ENCODE measurements around the gene ITGB5.
"Not testable (repeated sequence)": the region's sequence is repeated elsewhere in the genome, so short reads cannot be mapped to it uniquely, and the experiment has no call there.

Gene ITGB5

GRCh38 chr3:124788254-124788745, 98.9 kb downstream of the ITGB5 start:
- DNase-seq (ENCODE audit: low read depth) = no peak
- H3K4me3 ChIP-seq (ENCODE audit: low read length) = no peak overlapping the region
- TF ChIP-seq CTCF (IDR thresholded peaks at IDR 0.05; ENCODE audit: insufficient read depth, low read depth, low read length, missing control alignments) = no peak

GRCh38 chr3:124787476-124788195, 99.5 kb downstream of the ITGB5 start:
- DNase-seq (ENCODE audit: low read depth) = no peak
- TF ChIP-seq CTCF (IDR thresholded peaks at IDR 0.05; ENCODE audit: insufficient read depth, low read depth, low read length, missing control alignments) = no peak
- no peak overlapping the region for H3K4me3 ChIP-seq (ENCODE audit: low read length)

GRCh38 chr3:124786511-124787241, 100.5 kb downstream of the ITGB5 start:
- peak; percentile 44 for DNase-seq (ENCODE audit: low read depth)
- peak; percentile 37 for TF ChIP-seq CTCF (IDR thresholded peaks at IDR 0.05; ENCODE audit: insufficient read depth, low read depth, low read length, missing control alignments)
- H3K4me3 ChIP-seq (ENCODE audit: low read length) = no peak overlapping the region

DNA sequence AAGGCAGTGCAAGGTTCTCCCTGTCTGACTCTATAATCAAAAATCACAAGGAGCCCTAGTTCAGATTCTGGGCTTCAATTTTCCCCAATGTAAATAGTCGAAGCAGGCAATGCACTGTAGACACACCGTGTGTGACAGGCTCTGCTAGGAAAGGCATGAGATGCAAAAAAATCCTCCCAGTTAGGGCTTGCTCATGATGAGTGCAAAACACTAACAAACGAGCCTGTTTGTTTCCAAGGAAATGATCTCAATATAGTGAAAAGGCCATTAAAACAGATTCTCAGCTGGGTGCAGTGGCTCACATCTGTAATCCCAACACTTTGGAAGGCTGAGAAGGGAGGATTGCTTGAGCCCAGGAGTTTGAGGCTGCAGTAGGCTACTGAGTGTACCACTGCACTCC, 101.2 kb downstream of the ITGB5 start:
- TF ChIP-seq CTCF (IDR thresholded peaks at IDR 0.05; ENCODE audit: insufficient read depth, low read depth, low read length, missing control alignments) = no peak
- no peak overlapping the region for H3K4me3 ChIP-seq (ENCODE audit: low read length)
- no peak for DNase-seq (ENCODE audit: low read depth)

- no peak overlapping the region for H3K4me3 ChIP-seq (ENCODE audit: low read length)
- no peak for DNase-seq (ENCODE audit: low read depth)
- TF ChIP-seq CTCF (IDR thresholded peaks at IDR 0.05; ENCODE audit: insufficient read depth, low read depth, low read length, missing control alignments) = no peak
Measured at GRCh38 chr3:124784686-124785382, 102.3 kb downstream of the ITGB5 start.

DNA sequence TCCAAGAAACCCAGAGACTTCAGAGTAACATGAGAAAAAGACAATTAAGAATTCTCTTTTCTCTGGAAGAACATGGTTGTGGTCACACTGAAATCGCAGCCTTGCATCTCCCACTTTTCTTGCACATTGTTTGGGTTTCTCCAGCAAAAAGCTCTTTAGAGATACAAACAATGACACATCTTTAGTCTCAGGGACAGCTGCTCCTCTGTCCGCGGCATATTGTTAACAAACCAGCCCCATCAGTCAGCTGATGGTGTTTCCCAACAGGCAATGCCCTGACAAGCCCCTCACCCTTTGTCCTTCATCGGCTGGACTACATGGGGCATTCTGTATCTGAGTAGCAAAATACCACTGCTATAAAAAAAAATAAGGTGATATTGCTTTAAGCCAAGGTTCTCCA, 103.5 kb downstream of the ITGB5 start:
- no peak for TF ChIP-seq CTCF (IDR thresholded peaks at IDR 0.05; ENCODE audit: insufficient read depth, low read depth, low read length, missing control alignments)
- no peak for DNase-seq (ENCODE audit: low read depth)

GRCh38 chr3:124782377-124782712, 104.8 kb downstream of the ITGB5 start:
- not testable (repeated sequence) for DNase-seq (ENCODE audit: low read depth); H3K4me3 ChIP-seq (ENCODE audit: low read length)

More for the DNA sequence above, 103.5 kb downstream of the ITGB5 start:
- no peak overlapping the region for H3K4me3 ChIP-seq (ENCODE audit: low read length)

Measured in epithelial cell of esophagus (primary cell).